SK-N-MC (cell line): ENCODE data around the gene TMEM259.

Experiments used
- EZH2 ChIP-seq: fragments of 200-600 bp; sonication (generic); IDR thresholded peaks from one replicate; pipeline ENCODE4 v1.6.1; 2017; ENCODE audit warnings: antibody characterized with exemption
- POLR2AphosphoS5 ChIP-seq: IDR thresholded peaks from 2 replicates; pipeline ENCODE4 v1.6.1; 2012; ENCODE audit warnings: mild to moderate bottlenecking, low read depth, low read length, borderline replicate concordance

DNA sequence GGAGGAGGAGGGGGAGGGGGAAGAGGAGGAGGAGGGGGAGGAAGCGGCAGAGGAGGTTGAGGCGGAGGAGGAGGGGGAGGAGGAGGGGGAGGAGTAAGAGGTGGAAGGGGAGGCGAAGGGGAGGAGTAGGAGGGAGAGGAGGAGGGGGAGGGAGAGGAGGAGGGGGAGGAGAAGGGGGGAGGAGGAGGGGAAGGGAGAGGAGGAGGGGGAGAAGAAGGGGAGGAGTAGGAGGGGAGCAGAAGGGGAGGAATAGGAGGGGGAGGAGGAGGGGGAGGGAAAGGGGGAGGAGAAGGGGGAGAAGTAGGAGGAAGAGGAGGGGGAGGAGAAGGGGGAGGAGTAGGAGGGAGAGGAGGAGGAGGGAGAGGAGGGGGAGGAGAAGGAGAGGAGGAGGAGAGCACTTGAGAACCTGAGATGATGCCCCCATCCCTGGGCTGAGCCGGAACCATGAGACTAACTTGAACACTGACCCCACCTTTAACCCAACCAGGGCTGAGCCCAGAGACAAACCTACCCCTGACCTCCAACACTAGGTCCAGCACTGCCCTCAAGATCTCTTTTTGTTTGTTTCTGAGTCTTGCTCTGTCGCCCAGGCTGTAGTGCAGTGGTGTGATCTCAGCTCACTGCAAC lies 31.5 kb upstream of the TMEM259 start:
- no peak for TF ChIP-seq POLR2AphosphoS5
- no peak for TF ChIP-seq EZH2
